ENCODE results near the gene ZBTB7C.
A peak's percentile ranks its signal among the peaks of the same experiment; 100 is the strongest.

Gene ZBTB7C

DNA sequence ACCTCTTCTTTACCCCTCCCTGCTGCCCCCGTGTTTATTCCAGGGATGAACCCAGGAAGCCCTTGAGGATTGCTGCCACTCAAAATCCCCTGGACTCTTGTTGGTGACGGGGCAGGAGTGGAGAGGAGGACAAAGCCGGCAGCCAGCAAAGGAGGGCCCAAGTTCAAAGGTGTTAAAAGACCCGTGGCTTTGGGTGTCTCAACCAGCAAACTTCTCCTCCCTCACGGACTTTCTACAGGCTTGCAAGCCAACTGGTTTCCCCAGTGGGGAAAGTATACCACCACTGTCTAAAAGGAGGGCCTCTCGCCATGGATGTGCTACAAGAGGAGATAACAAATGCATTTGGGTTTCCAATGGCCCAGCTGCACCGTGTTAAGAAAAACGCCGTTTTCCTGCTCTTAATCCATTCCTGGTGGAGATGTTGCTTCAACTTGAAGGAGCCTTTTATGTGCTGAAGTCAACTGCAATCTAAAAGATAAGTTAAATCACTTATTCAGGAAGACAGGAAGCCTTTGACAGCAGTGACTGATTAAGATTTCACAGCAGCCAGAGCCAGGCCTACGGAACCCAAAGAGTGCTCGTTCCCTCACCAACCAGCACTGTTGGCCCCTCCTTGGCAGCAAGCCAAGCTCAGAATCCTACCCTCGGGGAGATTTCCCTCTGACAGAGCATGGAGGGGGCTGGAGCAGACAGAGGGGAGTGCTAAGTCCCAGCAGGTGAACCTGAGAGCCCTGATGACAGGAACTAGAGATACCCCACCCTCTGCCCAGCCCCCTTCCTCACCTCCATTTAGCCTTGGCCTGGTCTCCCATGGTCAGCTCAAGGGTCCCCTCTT, 57.8 kb downstream of the ZBTB7C start:
- DNase-seq, result no peak

DNA sequence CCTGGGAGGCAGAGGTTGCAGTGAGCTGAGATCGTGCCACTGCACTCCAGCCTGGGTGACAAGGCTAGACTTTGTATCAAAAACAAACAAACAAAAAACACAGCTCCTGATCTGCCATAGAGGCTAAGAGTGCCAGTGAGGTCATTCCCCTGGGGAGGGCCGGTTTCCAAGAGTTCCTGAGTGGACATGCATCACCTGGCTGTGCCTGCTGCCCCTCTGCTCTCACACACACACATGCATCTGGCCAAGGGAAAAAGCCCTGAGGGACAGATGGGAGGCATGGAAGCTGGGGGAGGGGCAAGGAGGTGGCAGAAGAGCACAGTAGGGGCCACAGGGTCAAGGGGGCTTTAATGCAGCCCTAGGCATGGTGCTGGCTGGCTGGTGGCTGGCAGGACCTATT, 60.4 kb downstream of the ZBTB7C start:
- DNase-seq, result no peak

GRCh38 chr18:48347756-48348326, 61.3 kb downstream of the ZBTB7C start:
- DNase-seq, result no peak

GRCh38 chr18:48345596-48345995, 63.6 kb downstream of the ZBTB7C start:
- DNase-seq, result peak; percentile 3

- no peak for DNase-seq
These were observed 66.6 kb downstream of the ZBTB7C start for GRCh38 chr18:48342581-48342980.

DNA sequence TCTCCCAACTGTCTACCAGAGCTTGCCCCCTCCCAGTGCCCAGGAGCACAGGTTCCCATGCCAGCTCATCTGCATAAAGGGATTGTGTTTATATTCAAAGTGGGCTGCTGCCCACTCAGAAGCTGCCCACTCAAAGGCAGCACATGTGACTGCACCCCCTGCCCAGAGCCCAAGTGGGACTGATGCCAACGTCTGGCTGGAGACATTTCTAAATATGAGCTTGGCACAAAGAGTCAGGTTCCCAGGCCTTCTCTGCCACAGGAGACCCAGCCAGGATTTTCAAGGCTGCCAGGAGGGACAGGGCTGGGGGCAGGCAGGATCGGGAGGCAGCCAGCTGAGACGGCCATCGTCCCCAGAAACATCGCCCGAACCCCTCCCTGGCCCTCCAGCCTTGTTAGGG, 67.1 kb downstream of the ZBTB7C start:
- no peak for DNase-seq

DNA sequence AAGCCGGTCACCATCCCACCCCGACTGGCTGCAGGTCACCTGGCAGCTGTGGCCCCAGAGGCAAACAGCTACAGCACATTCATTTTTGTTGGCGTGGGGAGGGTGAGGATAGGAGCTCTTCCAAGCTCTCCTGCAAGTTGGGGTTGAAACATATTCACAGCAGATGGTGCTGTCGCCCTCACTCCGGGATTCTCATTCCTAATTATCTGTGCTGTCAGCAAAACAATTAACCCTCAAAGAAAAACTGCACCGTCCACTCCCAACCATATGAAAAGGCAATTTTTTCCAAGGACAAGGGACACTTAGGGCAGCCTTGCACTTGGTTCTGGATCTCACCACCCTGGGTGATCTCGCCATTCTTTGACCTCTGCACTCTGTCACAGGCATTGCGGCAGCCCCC, 68.6 kb downstream of the ZBTB7C start:
- DNase-seq, result no peak

- no peak for DNase-seq
These were observed 69.5 kb downstream of the ZBTB7C start for GRCh38 chr18:48339692-48340091.

- no peak for DNase-seq
These were observed 70.3 kb downstream of the ZBTB7C start for GRCh38 chr18:48338915-48339314.

GRCh38 chr18:48337053-48337452, 72.1 kb downstream of the ZBTB7C start:
- DNase-seq, result no peak

DNA sequence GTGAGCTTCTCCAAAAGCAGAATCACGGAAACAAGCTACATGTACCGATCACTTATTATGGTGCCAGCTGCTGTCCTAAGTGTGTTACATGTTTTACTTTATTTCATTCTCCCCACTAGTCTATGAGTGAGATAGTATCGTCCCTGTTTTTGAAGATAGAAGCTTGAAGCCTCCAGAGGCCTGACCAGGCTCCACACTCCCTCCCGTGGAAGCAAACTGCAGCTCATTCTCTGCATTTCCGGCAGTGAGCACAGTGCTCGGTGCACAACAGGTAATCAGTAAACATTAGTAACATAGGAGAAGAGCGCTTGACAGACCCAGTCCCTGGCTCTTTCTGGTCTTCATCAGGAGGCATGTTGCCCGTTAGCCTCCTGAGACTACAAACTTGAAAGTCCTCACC, 72.9 kb downstream of the ZBTB7C start:
- no peak for DNase-seq

DNA sequence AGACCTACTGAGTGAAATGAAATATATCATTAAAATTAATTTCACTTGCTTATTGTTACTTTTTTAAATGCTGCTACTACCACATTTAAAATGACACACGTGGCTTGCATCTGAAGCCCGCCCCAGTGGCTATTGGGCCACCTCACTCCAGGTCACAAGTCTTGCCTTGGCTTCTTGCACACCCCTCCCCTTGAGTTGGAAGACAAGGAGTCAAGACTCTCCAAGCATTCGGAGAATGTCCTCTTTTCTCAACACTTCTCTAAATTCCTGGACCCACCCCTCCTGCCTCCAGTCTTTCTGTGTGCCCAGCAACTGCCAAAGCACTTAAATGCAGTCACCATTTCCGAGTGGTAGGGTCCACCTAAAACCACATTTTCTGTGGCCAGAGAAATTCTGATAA, 73.4 kb downstream of the ZBTB7C start:
- no peak for DNase-seq

DNA sequence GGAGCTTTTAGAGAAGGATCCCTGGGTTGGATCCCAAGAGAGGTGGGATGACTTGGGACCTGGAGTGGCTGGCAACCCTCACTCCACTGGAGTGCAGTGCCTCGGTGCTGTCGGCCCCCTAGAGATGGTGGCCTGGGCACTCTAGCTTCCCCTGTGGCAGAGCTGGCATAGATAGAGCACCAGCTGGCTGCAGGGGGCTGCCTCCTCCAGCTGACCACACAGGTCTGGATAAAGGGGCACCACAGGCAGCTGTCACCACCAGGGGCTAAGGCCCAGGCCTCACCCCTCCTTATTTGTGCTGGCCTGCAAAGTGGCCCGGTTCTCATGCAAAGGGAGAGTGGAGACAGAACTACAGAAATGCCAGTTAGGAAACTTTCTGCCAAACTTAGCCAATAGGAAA, 74.3 kb downstream of the ZBTB7C start:
- no peak for DNase-seq

- no peak for DNase-seq
These were observed 75.6 kb downstream of the ZBTB7C start for GRCh38 chr18:48333563-48333962.

DNA sequence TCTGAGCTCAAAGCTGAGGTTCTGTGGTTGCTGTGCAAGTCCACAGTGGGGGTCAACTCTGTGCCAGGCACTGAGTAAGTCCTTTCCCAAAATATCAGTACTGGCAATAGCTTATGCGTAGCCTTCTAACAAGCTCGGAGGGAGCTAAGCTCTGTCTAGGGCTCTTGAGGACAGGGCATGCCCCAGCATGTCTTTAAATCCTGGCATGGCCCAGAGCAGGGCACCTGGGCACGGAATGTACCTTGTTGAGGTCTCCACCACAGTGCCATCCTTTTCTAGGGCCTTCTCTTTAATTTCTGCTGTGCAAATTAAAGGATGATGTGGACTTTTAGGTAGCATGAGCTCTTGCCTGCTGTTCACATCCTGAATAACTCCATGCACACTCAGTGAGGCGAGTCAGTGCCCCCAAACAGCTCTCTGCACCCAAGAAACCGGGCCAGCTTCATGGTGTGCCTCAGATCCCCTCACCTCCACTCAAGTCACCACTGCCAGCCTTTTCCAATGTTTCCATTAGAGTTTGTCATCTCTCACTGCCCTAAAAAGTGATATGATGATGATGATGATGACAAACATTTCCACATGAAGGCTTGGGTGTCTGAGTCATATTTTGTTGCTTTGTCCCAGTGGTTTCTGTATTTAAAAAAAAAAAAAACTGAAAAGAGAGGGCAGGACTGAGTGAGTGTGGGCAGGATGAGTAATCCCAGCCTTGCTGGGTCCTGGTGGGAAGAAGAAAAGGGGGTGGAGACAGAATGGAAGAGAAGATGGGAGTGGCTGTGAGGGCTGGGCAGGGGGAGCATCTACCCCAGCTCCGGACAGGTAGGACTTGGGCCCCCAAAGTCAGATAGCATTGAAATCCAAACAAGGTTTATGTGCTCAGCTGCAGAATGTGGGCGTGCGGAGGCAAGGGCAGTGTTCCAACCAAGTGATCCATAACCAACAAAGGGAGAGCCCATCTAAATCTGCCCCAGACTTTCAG, 78.9 kb downstream of the ZBTB7C start:
- DNase-seq, result no peak

GRCh38 chr18:48328473-48329210, 80.5 kb downstream of the ZBTB7C start:
- DNase-seq, result no peak

- no peak for DNase-seq
These were observed 82.1 kb downstream of the ZBTB7C start for GRCh38 chr18:48326901-48327675.

- no peak for DNase-seq
These were observed 84.0 kb downstream of the ZBTB7C start for GRCh38 chr18:48325115-48325665.

GRCh38 chr18:48324651-48325050, 84.5 kb downstream of the ZBTB7C start:
- DNase-seq, result no peak

DNA sequence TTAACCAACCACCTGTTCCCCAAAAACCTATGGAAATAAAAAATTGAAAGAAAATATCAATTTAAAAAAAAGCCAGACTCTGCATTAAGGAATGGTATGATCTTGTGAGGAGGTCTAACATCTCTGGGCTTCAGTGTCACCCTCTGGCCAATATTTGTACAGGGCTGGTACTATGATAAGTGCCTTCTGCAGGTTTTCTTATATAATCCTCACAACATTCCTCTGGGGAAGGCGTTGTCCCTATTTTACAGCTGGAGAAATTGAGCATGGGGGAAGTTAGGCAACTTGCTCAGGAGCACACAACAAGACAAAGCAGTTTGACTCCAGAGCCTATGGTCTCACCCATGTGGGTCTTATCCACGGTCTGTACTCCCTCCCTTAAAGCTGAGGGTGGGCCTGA, 86.0 kb downstream of the ZBTB7C start:
- DNase-seq, result no peak

DNA sequence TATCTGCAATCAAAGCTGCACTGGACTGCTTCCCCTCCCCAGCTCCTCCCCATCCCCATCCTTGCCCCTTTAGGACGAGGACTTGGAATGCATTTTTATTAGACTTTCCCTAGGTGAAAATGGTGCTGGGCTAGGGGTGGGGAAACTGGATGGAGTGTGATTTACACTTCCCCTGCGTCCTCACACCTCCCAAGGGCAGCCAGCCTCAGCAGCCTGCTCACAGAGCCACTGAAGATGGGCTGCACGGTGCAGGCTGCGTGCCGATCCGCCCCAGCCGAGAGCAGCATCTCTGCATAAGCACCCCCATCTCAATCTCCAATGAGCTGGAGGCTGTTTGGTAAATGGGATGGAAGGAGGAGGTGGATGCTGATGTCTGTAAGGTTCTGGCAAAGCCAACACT, 87.6 kb downstream of the ZBTB7C start:
- no peak for DNase-seq

GRCh38 chr18:48321121-48321520, 88.1 kb downstream of the ZBTB7C start:
- no peak for DNase-seq

All from CD4-positive, alpha-beta T cell treated with Interleukin-6 for 4 hours (primary cell).